Right lobe of liver (tissue), 6 donors: Measurements from ENCODE around the gene ASIC2. TPM values are rescaled to one million over a fixed set of nuclear protein-coding genes. Genes with fewer than 3 reads are reported as not detected.

ENCODE experiments used
- ATAC-seq, 4 donors: fragments of 200-7000 bp; cut with Tn5 transposase; one replicate each; pipeline ENCODE4 v1.9.1; 2020; ENCODE audit warnings: mild to moderate bottlenecking in 4 of 4, moderate library complexity in 4 of 4
- DNase-seq, 3 donors: peaks; one replicate each; pipeline ENCODE4 v3.0.0-alpha.2; 2020
- H3K27ac ChIP-seq, 3 donors: fragments of 200-600 bp; one replicate each; pipeline ENCODE4 v1.8.0; 2022
- H3K27me3 ChIP-seq, 2 donors: fragments of 200-600 bp; one replicate each; pipeline ENCODE4 v1.8.0; 2022
- H3K36me3 ChIP-seq, 4 donors: fragments of 200-600 bp; sonication (generic) in 1 of 4; one replicate each; pipeline versions ENCODE4 v1.5.1 to v1.8.0; 2017 to 2022; ENCODE audit warnings: control low read depth in 1 of 4
- H3K4me1 ChIP-seq, 4 donors: fragments of 200-600 bp; sonication (generic) in 1 of 4; one replicate each; pipeline versions ENCODE4 v1.5.1 to v1.8.0; 2017 to 2022; ENCODE audit warnings: control low read depth in 1 of 4
- H3K4me3 ChIP-seq, 3 donors: fragments of 200-600 bp; one replicate each; pipeline ENCODE4 v1.8.0; 2022
- H3K9me3 ChIP-seq, 4 donors: fragments of 200-600 bp; sonication (generic) in 1 of 4; one replicate each; pipeline versions ENCODE4 v1.5.1 to v1.8.0; 2017 to 2022; ENCODE audit warnings: control low read depth in 1 of 4
- POLR2A ChIP-seq: fragments of 450-650 bp; IDR thresholded peaks from one replicate; pipeline ENCODE4 v1.6.1; 2017; ENCODE audit warnings: antibody characterized with exemption, mild to moderate bottlenecking
- WGBS: methylation state at CpG from one replicate; pipeline ENCODE4 v1.1.6; 2018; ENCODE audit warnings: low coverage, low lambda C conversion rate; ENCODE audit not compliant: insufficient coverage; ENCODE audit errors: missing lambda C conversion rate; 5-methylcytosine and 5-hydroxymethylcytosine counted together
- intact Hi-C, 2 donors: fragments of 100-400 bp; cut with DNase I; formaldehyde crosslinking; loops; one replicate each; pipeline versions ENCODE4 v1.11.2 to v1.14.1; 2022
- total RNA-seq, 6 experiments: library from RNA; depleted of rRNA in 2 of 6; stranded (reverse); fragments of >200 nt in 2 of 6; fragmentation: NEBNext Ultra II Directional in 3 of 6; extraction: Animal tissue kit (Norgen Biotek cat#: 25700) in 3 of 6; gene quantifications; one replicate each; pipeline versions ENCODE4 v1.1.0 to v1.2.4, GENCODE V29; 2016 to 2023
- TF ChIP-seq, protein P1 (sequence below), 4 donors: fragments of 200-600 bp in 3 of 4; fragments of 450-650 bp in 1 of 4; IDR thresholded peaks; one replicate each; pipeline versions ENCODE4 v1.5.1 to v1.8.0; 2016 to 2022; ENCODE audit warnings: antibody characterized with exemption in 4 of 4, mild to moderate bottlenecking in 2 of 4
- donor health status: DM: no; HTN: yes; CAD: no.
- donor health status: DM: no; HTN: no; CAD: no.
- donor health status: DM: no; HTN: no; CAD: no.
- donor health status: DM: no; HTN: yes; CAD: no.
- donor health status: DM: no; HTN: yes; CAD: no.

The ASIC2 gene
- total RNA-seq, 6 experiments from 2014 or later = 0.11 to 0.31 (median 0.12) TPM; not detected in 3

DNA sequence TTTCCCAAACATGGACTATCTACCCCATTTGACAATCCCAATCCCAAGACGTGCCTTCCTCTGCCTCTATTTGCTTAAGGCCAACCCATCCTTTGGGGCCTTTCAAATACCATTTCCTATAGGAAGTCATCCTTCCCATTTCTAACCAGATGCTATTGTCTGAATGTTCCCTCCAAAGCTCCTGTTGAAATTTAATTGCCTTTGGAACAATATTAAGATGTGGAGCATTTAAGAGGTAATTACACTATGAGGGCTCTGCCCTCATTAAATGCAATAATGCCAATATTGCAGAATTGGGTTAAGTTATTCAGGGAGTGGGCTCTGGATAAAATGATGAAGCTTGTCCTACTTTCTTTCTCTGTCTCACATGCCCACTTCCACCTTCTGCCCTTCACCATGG lies 125.4 kb downstream of the ASIC2 start:
- WGBS = 18% methylated on average over 1 of the region's 1 CpG

GRCh38 chr17:33166472-33166871 lies 126.6 kb downstream of the ASIC2 start:
- Histone ChIP-seq H3K4me3 (no peak overlapping the region), H3K9me3 (no peaks in the 10 kb centered on the region), H3K27me3 (no peaks in the 10 kb centered on the region), H3K36me3 (no peaks in the 10 kb centered on the region), H3K4me1 (no peaks in the 10 kb centered on the region), H3K27ac (no peak overlapping the region)
- ATAC-seq (no peak), DNase-seq (no peak)
- 64% methylated on average over 3 of the region's 5 CpGs for WGBS
- intact Hi-C loops = no loop called here
- TF ChIP-seq POLR2A = no peak
- TF ChIP-seq, protein P1, sequence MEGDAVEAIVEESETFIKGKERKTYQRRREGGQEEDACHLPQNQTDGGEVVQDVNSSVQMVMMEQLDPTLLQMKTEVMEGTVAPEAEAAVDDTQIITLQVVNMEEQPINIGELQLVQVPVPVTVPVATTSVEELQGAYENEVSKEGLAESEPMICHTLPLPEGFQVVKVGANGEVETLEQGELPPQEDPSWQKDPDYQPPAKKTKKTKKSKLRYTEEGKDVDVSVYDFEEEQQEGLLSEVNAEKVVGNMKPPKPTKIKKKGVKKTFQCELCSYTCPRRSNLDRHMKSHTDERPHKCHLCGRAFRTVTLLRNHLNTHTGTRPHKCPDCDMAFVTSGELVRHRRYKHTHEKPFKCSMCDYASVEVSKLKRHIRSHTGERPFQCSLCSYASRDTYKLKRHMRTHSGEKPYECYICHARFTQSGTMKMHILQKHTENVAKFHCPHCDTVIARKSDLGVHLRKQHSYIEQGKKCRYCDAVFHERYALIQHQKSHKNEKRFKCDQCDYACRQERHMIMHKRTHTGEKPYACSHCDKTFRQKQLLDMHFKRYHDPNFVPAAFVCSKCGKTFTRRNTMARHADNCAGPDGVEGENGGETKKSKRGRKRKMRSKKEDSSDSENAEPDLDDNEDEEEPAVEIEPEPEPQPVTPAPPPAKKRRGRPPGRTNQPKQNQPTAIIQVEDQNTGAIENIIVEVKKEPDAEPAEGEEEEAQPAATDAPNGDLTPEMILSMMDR (IDR thresholded peaks at IDR 0.05) = no peak

More for the DNA sequence above, 125.4 kb downstream of the ASIC2 start:
- no peak for TF ChIP-seq POLR2A
- TF ChIP-seq, protein P1 (IDR thresholded peaks at IDR 0.05) = no peak
- no peaks in the 10 kb centered on the region for H3K4me1 ChIP-seq
- no peak overlapping the region for H3K4me3 ChIP-seq
- no peaks in the 10 kb centered on the region for H3K9me3 ChIP-seq
- DNase-seq = no peak
- no peak for ATAC-seq
- no peaks in the 10 kb centered on the region for H3K27me3 ChIP-seq
- intact Hi-C loops = no loop called here
- H3K36me3 ChIP-seq = no peaks in the 10 kb centered on the region
- H3K27ac ChIP-seq = no peak overlapping the region

- no peaks in the 10 kb centered on the region for H3K36me3 ChIP-seq
- no peak for TF ChIP-seq POLR2A
- TF ChIP-seq, protein P1 (IDR thresholded peaks at IDR 0.05) = no peak
- 34% methylated on average over 4 of the region's 8 CpGs for WGBS
- no peak overlapping the region for H3K27ac ChIP-seq
- no peaks in the 10 kb centered on the region for H3K4me1 ChIP-seq
- no peak for DNase-seq
- H3K4me3 ChIP-seq = no peak overlapping the region
- no peaks in the 10 kb centered on the region for H3K9me3 ChIP-seq
- intact Hi-C loops = no loop called here
- H3K27me3 ChIP-seq = no peaks in the 10 kb centered on the region
- ATAC-seq = no peak
These were observed 128.8 kb downstream of the ASIC2 start for GRCh38 chr17:33164169-33164881.

DNA sequence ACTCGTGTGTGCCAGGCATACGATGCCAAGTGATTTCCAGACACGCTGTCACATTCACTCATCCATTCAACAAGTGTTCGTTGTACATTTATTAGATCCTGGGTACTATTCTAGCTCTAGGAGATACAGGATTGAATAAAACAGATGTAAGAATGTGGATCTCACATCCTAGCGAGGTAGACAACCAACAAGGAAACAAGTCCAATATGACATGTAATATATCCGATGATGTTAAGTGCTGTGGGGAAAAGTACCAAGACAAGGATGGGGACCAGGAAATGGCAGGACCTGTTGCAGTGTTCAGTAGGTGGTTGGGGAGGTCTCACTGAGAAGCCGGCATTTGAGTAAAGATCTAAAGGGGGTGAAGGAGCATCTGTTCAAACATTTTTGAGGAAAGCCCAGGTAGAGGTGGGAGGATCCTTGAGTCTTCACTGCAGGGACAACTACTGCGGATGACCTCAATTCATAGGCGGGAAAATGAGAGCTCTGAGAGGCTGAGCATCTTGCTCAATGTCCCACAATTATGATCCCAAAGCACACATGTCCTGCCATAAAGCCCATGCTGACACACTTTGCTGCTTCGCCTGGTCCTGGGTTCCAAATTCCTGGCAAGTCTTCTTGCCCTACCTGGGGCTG lies 129.4 kb downstream of the ASIC2 start:
- no peak for ATAC-seq
- Histone ChIP-seq H3K9me3 (no peaks in the 10 kb centered on the region), H3K4me1 (no peaks in the 10 kb centered on the region), H3K27me3 (no peaks in the 10 kb centered on the region), H3K4me3 (no peak overlapping the region), H3K27ac (no peak overlapping the region), H3K36me3 (no peaks in the 10 kb centered on the region)
- WGBS = 63% methylated on average over 9 of the region's 10 CpGs
- TF ChIP-seq, protein P1 (IDR thresholded peaks at IDR 0.05) = no peak
- no peak for TF ChIP-seq POLR2A
- intact Hi-C loops = no loop called here
- DNase-seq = no peak
